NB4 (cell line): ENCODE measurements around the gene HTRA3.

ENCODE experiments used
- POLR2A ChIP-seq: IDR thresholded peaks from 2 replicates; pipeline ENCODE4 v1.6.1; 2011; ENCODE audit warnings: mild to moderate bottlenecking; ENCODE audit not compliant: insufficient read length; ENCODE audit errors: extremely low read depth
- TF ChIP-seq, protein P1 (sequence below): IDR thresholded peaks from one replicate; pipeline ENCODE4 v1.5.1; 2012; ENCODE audit warnings: low read depth, low read length

DNA sequence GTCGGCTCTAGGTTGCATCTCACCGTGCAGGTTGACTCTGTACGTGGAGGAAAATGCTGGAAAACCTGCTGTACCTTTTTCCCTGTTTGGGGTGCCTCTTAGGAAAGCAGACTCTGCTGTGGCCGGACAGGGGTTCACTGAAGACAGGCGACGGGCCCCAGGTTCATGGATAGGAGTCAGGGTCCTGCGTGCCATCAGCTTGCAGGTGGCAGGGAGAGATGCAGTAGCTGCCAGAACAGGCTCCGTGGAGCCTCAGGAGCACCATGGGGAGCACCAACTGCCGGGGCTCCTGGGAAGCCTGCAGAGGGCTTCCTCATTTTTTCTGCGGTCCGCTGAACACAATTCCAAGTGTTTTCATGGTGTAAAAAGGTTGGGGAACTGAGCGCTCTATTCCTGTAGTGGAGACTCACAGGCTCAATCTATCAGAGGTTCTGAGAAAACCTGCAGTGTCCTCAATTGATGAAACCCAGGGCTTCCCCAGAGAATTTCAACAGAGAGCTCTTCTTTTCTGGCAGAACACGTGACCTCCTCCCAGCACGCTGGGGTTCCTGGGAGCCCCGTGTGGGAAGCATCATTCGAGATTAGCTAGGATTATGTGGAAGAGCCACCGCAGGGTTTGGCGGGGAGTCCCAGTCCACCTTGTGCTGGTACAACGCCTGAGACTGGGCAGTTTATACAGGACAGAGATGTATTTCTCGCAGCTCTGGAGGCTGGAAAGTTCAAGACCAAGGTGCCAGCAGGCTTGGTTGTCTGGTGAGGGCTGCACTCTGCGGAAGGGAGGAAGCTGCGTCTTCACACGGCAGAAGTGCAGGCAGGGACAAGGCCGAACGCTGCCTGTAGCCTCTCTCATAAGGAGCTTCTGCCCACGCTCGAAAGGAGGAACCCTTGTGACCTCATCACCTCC, 1.6 kb downstream of the HTRA3 start:
- TF ChIP-seq, protein P1, sequence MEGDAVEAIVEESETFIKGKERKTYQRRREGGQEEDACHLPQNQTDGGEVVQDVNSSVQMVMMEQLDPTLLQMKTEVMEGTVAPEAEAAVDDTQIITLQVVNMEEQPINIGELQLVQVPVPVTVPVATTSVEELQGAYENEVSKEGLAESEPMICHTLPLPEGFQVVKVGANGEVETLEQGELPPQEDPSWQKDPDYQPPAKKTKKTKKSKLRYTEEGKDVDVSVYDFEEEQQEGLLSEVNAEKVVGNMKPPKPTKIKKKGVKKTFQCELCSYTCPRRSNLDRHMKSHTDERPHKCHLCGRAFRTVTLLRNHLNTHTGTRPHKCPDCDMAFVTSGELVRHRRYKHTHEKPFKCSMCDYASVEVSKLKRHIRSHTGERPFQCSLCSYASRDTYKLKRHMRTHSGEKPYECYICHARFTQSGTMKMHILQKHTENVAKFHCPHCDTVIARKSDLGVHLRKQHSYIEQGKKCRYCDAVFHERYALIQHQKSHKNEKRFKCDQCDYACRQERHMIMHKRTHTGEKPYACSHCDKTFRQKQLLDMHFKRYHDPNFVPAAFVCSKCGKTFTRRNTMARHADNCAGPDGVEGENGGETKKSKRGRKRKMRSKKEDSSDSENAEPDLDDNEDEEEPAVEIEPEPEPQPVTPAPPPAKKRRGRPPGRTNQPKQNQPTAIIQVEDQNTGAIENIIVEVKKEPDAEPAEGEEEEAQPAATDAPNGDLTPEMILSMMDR: no peak
- TF ChIP-seq POLR2A: no peak
